NK-92 (cell line): ENCODE results near the gene UBTF.
"Not testable (repeated sequence)": the region's sequence is repeated elsewhere in the genome, so short reads cannot be mapped to it uniquely, and the experiment has no call there.

Experiments used
- DNase-seq: peaks from one replicate; lab custom pipeline; 2025; ENCODE audit not compliant: unreplicated experiment; lab: John Stamatoyannopoulos, UW

The UBTF gene

DNA sequence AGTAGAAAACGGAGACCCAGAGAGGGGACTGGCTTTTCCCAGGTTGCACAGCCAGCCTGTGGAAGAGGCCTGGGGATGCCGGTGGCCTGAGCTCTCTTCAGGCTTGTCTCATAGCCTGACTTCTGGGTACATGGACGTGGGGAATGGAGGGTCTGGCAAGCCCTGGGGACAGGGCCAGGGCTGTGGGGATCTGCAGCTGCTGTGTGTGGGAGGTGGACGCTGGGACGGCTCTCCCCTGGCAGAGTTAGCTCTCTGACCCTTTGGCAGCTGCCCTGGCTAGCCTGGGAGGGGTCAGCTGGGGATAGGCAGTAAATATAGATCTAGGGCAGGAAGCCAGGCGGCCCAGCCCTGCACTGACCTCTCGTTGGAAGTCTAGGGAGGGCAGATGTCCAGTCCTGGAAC lies 28.0 kb upstream of the UBTF start:
- DNase-seq, result no peak

DNA sequence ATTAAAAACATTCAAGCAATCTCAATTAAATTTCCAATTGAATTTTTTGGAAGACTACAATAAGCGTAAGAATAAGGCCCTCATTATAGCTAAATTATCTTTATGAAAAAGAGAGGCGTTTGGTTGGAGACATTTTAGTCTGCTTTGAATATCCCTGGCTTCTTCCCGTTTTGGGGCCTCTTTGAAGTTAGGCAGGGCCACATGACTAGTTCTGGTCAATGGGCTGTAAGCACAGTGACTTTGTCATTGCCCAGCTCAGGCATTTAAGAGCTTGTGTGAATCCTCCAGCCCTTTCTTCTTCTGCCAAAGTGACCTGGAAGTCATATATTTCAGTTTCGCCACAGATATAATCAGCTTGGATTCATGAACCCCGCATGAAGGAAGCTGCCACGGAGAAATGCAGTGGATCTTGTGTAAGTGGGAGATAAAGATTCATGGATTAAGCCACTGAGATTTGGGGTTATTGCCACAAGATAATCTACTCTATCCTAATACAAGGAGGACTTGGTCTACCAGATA lies 21.7 kb upstream of the UBTF start:
- DNase-seq, result no peak

GRCh38 chr17:44237886-44238285 lies 18.4 kb upstream of the UBTF start:
- not testable (repeated sequence) for DNase-seq

DNA sequence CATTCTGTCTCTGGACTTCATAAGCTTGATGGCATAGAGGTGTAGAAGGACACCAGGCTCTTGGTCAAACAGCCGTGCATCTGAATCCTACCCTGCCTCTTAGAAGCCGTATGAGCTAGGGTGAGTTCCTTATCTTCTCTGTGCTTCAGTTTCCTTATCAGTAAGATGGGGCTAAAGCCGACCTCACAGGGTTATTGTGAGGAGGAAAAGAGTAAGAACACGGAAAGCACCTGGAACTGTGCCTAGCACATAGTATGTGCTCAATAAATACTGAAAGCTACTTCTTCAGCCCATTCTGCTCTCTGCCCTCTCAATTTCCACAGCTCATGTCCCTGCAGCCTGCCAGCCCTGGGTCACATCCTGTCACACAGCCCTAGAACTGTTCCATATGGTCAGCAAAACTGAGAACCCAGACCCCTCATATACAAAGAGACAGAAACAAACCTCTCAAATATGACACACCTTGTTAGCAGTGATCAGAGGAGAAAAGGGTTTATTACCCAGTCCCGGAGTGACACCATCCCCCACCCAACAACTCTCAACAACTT lies 17.0 kb upstream of the UBTF start:
- no peak for DNase-seq

GRCh38 chr17:44235583-44235936 lies 16.1 kb upstream of the UBTF start:
- DNase-seq, result no peak

GRCh38 chr17:44233582-44233981 lies 14.1 kb upstream of the UBTF start:
- no peak for DNase-seq

- no peak for DNase-seq
Measured at GRCh38 chr17:44232061-44232460, 12.6 kb upstream of the UBTF start.

GRCh38 chr17:44230140-44230539 lies 10.7 kb upstream of the UBTF start:
- no peak for DNase-seq

DNA sequence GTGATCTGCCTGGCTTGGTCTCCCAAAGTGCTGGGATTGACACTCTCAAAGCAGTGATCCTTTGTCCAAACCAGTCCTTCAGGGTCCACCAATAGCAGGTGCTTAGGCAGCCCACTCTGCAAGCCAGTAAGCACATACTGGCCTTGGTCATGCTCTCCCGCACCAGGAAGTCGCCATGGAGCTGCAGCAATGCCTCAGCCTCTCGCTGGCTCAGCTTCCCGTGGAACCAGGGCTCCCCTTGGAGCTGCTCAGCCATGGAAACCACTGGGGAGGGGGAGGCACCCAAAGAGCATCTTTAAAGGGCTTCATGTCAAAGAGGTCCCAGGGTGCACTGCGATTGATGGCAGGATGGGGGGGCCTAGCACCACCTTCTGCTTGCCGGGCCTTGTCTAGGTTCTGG lies 9.6 kb upstream of the UBTF start:
- no peak for DNase-seq

DNA sequence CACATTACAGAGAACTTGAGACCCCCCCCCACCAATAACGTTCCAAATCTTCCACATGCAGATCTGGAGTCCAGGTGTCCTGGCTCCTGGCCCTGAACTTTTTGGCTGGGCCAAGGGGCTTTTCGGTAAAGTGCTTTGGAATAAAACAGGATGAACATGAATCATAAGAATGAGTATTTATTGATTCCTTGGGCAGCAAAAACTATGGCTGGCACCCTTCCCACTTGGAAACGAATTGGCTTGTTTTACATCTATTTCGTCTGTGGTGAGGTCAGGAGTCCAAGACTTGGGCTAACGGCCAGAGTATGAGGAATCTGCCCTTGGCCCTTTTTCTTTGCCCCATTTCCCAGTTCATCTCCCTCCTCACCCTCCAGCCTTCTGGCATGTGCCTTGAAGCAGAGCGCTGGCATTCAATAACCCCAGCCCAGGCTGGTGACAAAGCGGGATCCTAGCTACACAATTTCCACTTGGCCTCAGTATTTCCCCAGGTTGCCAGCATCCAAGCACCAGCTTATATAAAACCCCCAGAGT lies 4.1 kb upstream of the UBTF start:
- DNase-seq, result no peak

DNA sequence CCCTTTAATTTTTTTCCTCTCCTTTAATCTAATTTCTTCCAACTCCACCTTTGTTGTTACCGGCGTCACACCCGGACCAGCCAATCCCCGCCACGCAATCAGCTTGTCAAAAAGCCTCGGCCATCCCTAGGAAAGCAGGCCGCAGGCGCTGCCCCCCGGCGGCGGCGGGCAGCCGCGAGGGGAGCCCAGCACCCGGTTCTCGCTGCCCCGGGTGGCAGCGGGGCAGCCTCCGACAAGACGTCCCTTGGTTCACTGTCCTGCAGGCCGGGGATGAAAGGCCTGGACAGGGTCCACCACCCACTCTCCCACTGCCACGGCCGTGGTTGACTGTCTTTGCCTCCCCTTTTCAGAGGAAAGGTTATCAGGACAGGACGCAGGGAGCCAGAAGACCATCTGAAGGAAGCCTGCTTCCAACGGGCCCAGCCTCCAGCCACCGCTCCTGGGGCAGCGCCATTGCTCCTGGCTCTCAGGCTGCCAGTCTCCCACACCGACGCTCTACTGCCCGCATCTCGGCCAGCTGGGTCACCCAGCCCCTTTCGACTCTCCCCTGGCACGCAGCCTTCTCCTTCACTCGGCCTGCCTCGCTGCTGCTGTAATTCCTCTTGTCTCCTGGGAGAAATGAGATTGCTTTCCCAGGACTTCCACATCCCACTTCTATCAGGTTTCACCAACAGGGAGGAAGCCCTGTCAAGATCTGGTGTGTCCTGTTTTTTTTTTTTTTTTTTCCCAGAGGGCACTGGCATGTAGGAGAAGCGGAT lies 2.8 kb upstream of the UBTF start:
- no peak for DNase-seq

GRCh38 chr17:44221862-44222111 lies 2.3 kb upstream of the UBTF start:
- no peak for DNase-seq

- DNase-seq, result no peak
Measured at GRCh38 chr17:44221084-44221861, 1.8 kb upstream of the UBTF start.

DNA sequence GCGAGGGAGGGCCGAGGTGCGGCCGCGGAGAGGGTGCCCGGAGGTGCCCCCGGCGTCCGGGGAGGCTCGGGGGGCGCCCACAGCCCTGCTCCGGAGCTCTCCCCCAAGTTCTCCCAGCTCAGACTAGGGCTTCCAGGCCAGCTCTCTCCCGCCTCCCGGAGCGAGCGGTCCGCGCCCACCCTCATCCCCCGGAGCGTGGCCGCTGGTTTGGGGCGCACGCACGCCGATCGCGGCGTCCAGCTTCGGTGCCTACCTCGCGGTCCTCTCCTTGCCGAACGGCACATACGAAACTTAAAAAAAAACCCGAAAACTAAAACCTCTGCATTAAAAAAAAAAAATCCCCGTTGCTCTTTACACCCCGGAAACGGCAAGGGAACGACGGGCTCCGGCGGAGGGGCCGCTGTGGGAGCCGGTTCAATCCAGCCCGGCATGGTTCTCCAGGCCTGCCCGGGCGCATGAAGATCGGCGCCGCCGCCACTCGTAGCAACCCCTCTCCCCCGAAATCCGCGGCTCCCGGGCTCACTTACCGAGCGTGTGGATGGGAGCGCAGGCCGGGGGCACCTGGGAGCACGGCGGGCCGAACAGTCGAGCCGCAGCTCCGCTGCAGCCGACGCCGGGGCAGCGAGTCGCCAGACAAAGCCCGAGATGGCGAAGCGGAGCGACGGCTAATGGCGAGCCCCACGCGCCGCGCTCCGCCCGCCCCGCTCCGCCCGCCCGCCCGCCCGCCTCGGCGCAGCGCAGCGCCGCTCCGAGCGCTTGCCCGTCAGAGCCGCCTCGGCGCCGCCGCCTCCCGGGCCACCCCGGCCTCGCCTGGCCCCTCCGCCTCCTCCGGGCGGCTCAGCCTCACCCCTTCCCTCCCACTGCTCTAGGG lies 973 bp upstream of the UBTF start:
- DNase-seq, result no peak

DNA sequence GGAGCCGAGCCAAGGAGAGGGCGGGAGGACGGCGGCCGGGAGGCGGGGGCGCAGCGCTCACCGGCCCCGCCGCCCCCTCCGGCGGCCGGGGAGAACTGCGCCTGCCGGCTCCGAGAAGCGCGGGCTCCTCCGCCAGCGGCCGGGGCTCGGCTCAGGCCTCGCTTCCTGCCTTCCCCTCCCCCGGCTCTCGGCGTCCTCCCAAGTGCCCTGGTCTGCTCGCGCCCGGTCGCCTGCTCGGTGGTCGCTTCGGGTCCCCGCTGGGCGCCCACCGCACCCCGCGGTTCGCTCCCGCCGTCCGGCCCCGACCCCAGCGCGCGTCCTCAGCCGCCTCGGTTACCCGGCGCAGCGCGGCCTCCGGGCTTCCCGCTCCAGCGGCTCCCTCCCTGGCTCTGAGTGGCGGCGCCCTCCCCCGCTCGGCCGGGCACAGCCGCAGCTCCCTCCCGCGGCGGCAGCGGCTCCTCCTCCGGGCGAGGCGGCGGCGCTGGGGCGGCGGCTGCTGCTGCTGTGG lies 313 bp downstream of the UBTF start:
- DNase-seq, result no peak

GRCh38 chr17:44218344-44219107 lies 949 bp downstream of the UBTF start:
- DNase-seq, result no peak

DNA sequence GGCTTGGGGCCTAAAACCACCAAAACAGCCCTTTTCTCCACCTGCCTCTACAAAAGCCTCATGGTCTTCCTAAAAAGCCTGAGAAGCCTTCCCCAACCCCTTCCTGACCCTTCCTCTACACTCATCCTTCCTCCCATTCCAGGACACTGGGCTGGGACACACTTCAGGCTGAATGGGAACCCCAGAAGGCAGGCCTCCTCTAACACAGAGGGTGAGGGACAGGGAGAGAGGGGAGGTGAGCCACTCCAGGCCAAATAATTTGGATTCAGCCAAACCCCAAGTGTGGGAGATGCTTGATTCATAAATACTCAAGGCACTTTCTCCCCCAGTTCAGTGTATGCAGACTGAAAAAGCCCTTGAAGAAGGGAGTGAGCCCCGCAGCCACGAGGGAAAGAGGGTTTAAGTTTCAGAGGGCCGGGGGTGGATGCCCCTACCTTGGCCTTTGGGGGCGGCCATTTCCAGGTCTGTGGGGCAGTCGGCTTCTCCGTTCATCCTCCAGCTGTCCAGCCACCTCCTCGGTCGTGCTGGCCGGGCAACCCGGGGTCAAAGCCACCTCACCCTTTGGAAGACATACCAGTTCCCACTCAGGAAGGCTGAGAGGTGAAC lies 1.6 kb downstream of the UBTF start:
- DNase-seq, result no peak

GRCh38 chr17:44216694-44217093 lies 2.8 kb downstream of the UBTF start:
- no peak for DNase-seq

DNA sequence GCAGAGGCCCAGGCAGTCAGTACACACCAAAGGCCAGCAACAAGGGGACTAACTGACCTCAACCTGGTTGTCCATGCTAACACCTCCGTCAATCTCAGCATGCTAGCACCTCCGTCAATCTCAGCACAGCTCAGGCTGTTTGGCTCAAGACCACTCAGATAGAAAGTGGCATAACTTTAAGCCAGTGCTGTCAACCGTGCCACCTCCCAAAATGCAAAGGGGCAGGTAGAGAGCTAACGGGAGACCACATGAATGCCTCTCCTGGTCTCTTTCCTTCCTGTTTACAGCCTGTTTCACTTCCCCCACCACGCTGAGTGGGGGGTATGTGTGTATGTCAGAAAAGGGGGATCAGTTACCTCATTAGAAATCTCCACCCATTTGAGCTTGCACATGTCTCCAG lies 3.3 kb downstream of the UBTF start:
- no peak for DNase-seq

DNA sequence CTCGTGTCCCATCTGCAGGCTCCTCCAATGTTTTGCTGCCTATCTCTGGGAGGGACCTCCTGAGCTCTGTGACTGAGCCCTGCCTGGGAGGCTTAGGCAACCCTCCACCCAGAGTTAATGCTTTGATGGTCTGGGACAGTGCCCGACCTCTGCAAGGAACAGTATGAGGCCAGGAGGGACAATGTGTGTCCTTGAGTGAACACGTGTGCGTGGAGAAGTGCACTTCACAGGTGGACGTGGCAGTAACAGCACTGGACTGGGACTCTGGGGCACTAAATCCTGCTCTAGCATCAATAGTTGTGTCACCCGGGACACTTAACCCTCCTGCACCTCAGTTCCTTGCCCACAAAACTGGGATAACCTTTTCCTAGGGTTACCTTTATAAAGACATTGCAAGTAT lies 4.6 kb downstream of the UBTF start:
- DNase-seq, result no peak
